T-cell (primary cell): Measurements from ENCODE around the gene WNT3A. TPM values are rescaled to one million over a fixed set of nuclear protein-coding genes. Genes with fewer than 3 reads are reported as not detected.

Source experiments
- ATAC-seq, 4 experiments: fragments of 200-7000 bp in 3 of 4; fragments of 150-1000 bp in 1 of 4; cut with Tn5 transposase; replicated peaks in 1 of 4; 1 replicate in 3 of 4; 2 replicates in 1 of 4; pipeline ENCODE4 v1.10.0; 2021; ENCODE audit warnings: moderate library complexity in 3 of 4, mild to moderate bottlenecking in 2 of 4, moderate number of reproducible peaks in 1 of 4
- CTCF ChIA-PET, 2 donors: fragments of 300-600 bp; sonication (Branson Sonifier 250); formaldehyde crosslinking; loops; one replicate each; lab custom pipeline; 2022; ENCODE audit warnings: antibody characterized with exemption in 2 of 2; lab: Charles Lee
- POLR2A ChIA-PET, 2 donors: fragments of 300-600 bp; sonication (Branson Sonifier 250); formaldehyde crosslinking; loops; one replicate each; lab custom pipeline; 2022; ENCODE audit warnings: antibody characterized with exemption in 2 of 2; lab: Charles Lee
- DNase-seq, 35 experiments: peaks; one replicate each; pipeline versions ENCODE4 v3.0.0 to v3.0.0-alpha.2; 2013 to 2023
- H3K27ac ChIP-seq: one replicate; pipeline ENCODE4 v1.5.1; 2013; ENCODE audit warnings: low read length
- H3K27me3 ChIP-seq, 2 experiments: replicated peaks in 1 of 2; 1 replicate in 1 of 2; 2 replicates in 1 of 2; pipeline versions ENCODE4 v1.6.1 to v1.7.0; 2013; ENCODE audit warnings: low read length in 1 of 2, mixed read lengths in 1 of 2; ENCODE audit not compliant: control insufficient read depth in 2 of 2, insufficient read depth in 2 of 2; ENCODE audit errors: extremely low read depth in 1 of 2
- H3K36me3 ChIP-seq, 2 donors: 1 replicate in 1 of 2; 2 replicates in 1 of 2; pipeline versions ENCODE4 v1.6.1 to v1.7.0; 2013; ENCODE audit warnings: low read length in 1 of 2; ENCODE audit not compliant: control insufficient read depth in 2 of 2, insufficient read depth in 1 of 2; ENCODE audit errors: extremely low read depth in 1 of 2
- H3K4me1 ChIP-seq, 2 experiments: 1 replicate in 1 of 2; 2 replicates in 1 of 2; pipeline versions ENCODE4 v1.6.1 to v1.7.0; 2013; ENCODE audit warnings: low read length in 2 of 2, mixed read lengths in 1 of 2; ENCODE audit not compliant: insufficient read depth in 2 of 2, control insufficient read depth in 1 of 2; ENCODE audit errors: extremely low read depth in 1 of 2
- H3K4me3 ChIP-seq, 2 donors: 1 replicate in 1 of 2; 2 replicates in 1 of 2; pipeline versions ENCODE4 v1.5.1 to v1.7.0; 2013; ENCODE audit warnings: mild to moderate bottlenecking in 2 of 2, low read length in 1 of 2, moderate library complexity in 1 of 2; ENCODE audit not compliant: control insufficient read depth in 1 of 2; ENCODE audit errors: extremely low read depth in 1 of 2
- H3K9me3 ChIP-seq: 2 replicates; pipeline ENCODE4 v1.7.0; 2013
- H3K27ac Mint-ChIP-seq, 2 donors: one replicate each; pipeline ENCODE4 v1.8.0; 2020 to 2021; ENCODE audit warnings: mild to moderate bottlenecking in 2 of 2, mixed read lengths in 2 of 2
- H3K27me3 Mint-ChIP-seq, 2 donors: one replicate each; pipeline ENCODE4 v1.8.0; 2021 to 2022; ENCODE audit warnings: mixed read lengths in 2 of 2
- H3K36me3 Mint-ChIP-seq: one replicate; pipeline ENCODE4 v1.8.0; 2021; ENCODE audit warnings: mixed read lengths
- H3K4me1 Mint-ChIP-seq, 3 donors: one replicate each; pipeline ENCODE4 v1.8.0; 2020 to 2022; ENCODE audit warnings: mixed read lengths in 3 of 3, mild to moderate bottlenecking in 1 of 3
- H3K4me3 Mint-ChIP-seq, 3 donors: one replicate each; pipeline ENCODE4 v1.8.0; 2020 to 2022; ENCODE audit warnings: mild to moderate bottlenecking in 3 of 3, mixed read lengths in 3 of 3, moderate library complexity in 3 of 3
- H3K9me3 Mint-ChIP-seq, 3 donors: one replicate each; pipeline ENCODE4 v1.8.0; 2020 to 2022; ENCODE audit warnings: mixed read lengths in 3 of 3
- WGBS: methylation state at CpG from one replicate; pipeline ENCODE4 v1.1.5; 2013; ENCODE audit warnings: missing lambda C conversion rate; ENCODE audit not compliant: insufficient coverage; 5-methylcytosine and 5-hydroxymethylcytosine counted together
- total RNA-seq, 35 experiments: library from RNA in 6 of 35; stranded (reverse) in 6 of 35; fragments of 120-200 nt in 1 of 35; gene quantifications; one replicate each; pipeline versions ENCODE4 v1.2.1 to v1.2.4 and lab custom pipeline; 2013 to 2026

WNT3A gene
- total RNA-seq, 5 donors from 2014 or later (not counting 1 experiment from before 2014, with no cell fraction given), result 0.10 to 0.28 TPM; not detected in 3

DNA sequence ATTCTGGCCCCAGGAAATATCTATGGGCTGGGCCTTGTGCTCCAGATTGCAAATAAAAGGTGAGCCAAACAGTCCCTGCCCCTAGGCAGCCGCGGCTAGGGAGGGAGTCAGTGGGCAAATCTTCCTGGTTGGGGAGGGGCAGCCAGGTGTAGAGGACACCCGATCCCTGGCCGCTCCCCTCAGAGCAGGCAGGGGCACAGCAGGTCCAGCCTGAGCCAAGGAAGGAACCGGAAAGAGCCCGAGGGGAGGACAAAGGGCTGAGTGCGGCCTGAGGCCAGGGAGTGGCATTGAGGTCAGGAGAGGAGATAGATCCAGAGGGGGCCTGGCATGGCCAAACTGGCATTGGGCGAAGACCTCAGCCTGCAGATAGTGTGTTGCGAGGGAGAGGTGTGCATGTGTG is 39.1 kb downstream of the WNT3A start:
- CTCF ChIA-PET, result no interaction called here
- 89% methylated on average over 9 of the region's 9 CpGs for WGBS
- H3K4me3 Mint-ChIP-seq, result no peak overlapping the region

GRCh38 chr1:228046421-228047182 is 39.8 kb downstream of the WNT3A start:
- no peaks in the 10 kb centered on the region for H3K4me1 ChIP-seq
- Mint-ChIP-seq H3K27ac (no peak overlapping the region), H3K9me3 (no peaks in the 10 kb centered on the region), H3K4me1 (no peaks in the 10 kb centered on the region), H3K4me3 (no peak overlapping the region), H3K27me3 (peaks cover 10% of the 10 kb centered on the region in 2 donors), H3K36me3 (no peaks in the 10 kb centered on the region)
- no peaks in the 10 kb centered on the region for H3K9me3 ChIP-seq
- H3K27ac ChIP-seq, result no peak overlapping the region
- ChIA-PET POLR2A (no interaction called here), CTCF (no interaction called here)
- H3K36me3 ChIP-seq, result no peaks in the 10 kb centered on the region
- no peak overlapping the region for H3K4me3 ChIP-seq
- ATAC-seq, result no peak
- peaks cover 0 to 31% of the 10 kb centered on the region in 2 experiments for H3K27me3 ChIP-seq
- WGBS, result 96% methylated on average over 7 of the region's 8 CpGs
- DNase-seq, result peak in 1 of 35 experiments; percentile 8

More for the DNA sequence above, 39.1 kb downstream of the WNT3A start:
- Mint-ChIP-seq H3K36me3 (no peaks in the 10 kb centered on the region), H3K27me3 (peaks cover 8% of the 10 kb centered on the region in 2 donors), H3K4me1 (no peaks in the 10 kb centered on the region), H3K27ac (no peak overlapping the region), H3K9me3 (no peaks in the 10 kb centered on the region)
- ATAC-seq (no peak), DNase-seq (no peak)
- POLR2A ChIA-PET, result no interaction called here
- Histone ChIP-seq H3K4me3 (no peak overlapping the region), H3K9me3 (no peaks in the 10 kb centered on the region), H3K36me3 (no peaks in the 10 kb centered on the region), H3K27me3 (peaks cover 0 to 25% of the 10 kb centered on the region in 2 experiments), H3K27ac (no peak overlapping the region), H3K4me1 (no peaks in the 10 kb centered on the region)

DNA sequence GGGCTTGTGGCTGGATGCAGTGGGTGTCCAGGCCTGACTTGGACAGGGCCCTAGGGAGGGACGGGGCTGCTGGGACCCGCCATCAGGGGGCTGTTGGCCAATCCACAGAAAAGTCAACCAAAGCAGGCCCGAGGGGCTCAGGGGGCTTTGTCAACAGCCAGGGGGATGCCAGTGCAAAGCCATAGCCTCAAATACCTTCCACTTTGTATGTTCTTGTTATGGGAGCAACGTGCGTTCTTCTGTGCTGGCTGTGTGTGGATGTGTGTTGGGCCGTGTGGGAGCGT is 40.3 kb downstream of the WNT3A start:
- no peaks in the 10 kb centered on the region for H3K36me3 ChIP-seq
- Mint-ChIP-seq H3K4me3 (no peak overlapping the region), H3K9me3 (no peaks in the 10 kb centered on the region), H3K4me1 (no peaks in the 10 kb centered on the region), H3K27ac (no peak overlapping the region), H3K27me3 (peaks cover 13% of the 10 kb centered on the region in 2 donors), H3K36me3 (no peaks in the 10 kb centered on the region)
- H3K4me1 ChIP-seq, result no peaks in the 10 kb centered on the region
- 93% methylated on average over 2 of the region's 7 CpGs for WGBS
- no peak overlapping the region for H3K27ac ChIP-seq
- ChIA-PET POLR2A (no interaction called here), CTCF (no interaction called here)
- H3K27me3 ChIP-seq, result peaks cover 0 to 35% of the 10 kb centered on the region in 2 experiments
- H3K4me3 ChIP-seq, result no peak overlapping the region
- H3K9me3 ChIP-seq, result no peaks in the 10 kb centered on the region
- no peak for ATAC-seq
- DNase-seq, result no peak

GRCh38 chr1:228048120-228048519 is 41.3 kb downstream of the WNT3A start:
- POLR2A ChIA-PET, result no interaction called here
- ATAC-seq (no peak), DNase-seq (no peak)
- H3K9me3 ChIP-seq, result no peaks in the 10 kb centered on the region
- H3K4me1 ChIP-seq, result no peaks in the 10 kb centered on the region
- H3K36me3 ChIP-seq, result no peaks in the 10 kb centered on the region
- H3K27ac ChIP-seq, result no peak overlapping the region
- H3K27me3 ChIP-seq, result peaks cover 0 to 38% of the 10 kb centered on the region in 2 experiments
- H3K4me1 Mint-ChIP-seq, result no peaks in the 10 kb centered on the region
- no peak overlapping the region for H3K4me3 Mint-ChIP-seq
- H3K27me3 Mint-ChIP-seq, result peaks cover 17 to 21% of the 10 kb centered on the region in 2 donors
- no peaks in the 10 kb centered on the region for H3K36me3 Mint-ChIP-seq
- no peak overlapping the region for H3K27ac Mint-ChIP-seq
- H3K9me3 Mint-ChIP-seq, result no peaks in the 10 kb centered on the region
- H3K4me3 ChIP-seq, result no peak overlapping the region
- 100% methylated on average over 1 of the region's 5 CpGs for WGBS
- CTCF ChIA-PET, result no interaction called here

- no peak overlapping the region for H3K4me3 ChIP-seq
- Mint-ChIP-seq H3K36me3 (no peaks in the 10 kb centered on the region), H3K4me1 (no peaks in the 10 kb centered on the region), H3K9me3 (peaks cover 0 to 3% (median 0%) of the 10 kb centered on the region in 3 donors), H3K27me3 (peaks cover 23 to 26% of the 10 kb centered on the region in 2 donors), H3K27ac (no peak overlapping the region), H3K4me3 (no peak overlapping the region)
- H3K27me3 ChIP-seq, result peaks cover 2 to 39% of the 10 kb centered on the region in 2 experiments
- ChIA-PET CTCF (no interaction called here), POLR2A (no interaction called here)
- no peaks in the 10 kb centered on the region for H3K36me3 ChIP-seq
- no peaks in the 10 kb centered on the region for H3K4me1 ChIP-seq
- ATAC-seq (no peak), DNase-seq (no peak)
- H3K9me3 ChIP-seq, result no peaks in the 10 kb centered on the region
- H3K27ac ChIP-seq, result no peak overlapping the region
- WGBS, result 90% methylated on average over 3 of the region's 6 CpGs
These were observed 42.0 kb downstream of the WNT3A start for GRCh38 chr1:228048659-228049298.

DNA sequence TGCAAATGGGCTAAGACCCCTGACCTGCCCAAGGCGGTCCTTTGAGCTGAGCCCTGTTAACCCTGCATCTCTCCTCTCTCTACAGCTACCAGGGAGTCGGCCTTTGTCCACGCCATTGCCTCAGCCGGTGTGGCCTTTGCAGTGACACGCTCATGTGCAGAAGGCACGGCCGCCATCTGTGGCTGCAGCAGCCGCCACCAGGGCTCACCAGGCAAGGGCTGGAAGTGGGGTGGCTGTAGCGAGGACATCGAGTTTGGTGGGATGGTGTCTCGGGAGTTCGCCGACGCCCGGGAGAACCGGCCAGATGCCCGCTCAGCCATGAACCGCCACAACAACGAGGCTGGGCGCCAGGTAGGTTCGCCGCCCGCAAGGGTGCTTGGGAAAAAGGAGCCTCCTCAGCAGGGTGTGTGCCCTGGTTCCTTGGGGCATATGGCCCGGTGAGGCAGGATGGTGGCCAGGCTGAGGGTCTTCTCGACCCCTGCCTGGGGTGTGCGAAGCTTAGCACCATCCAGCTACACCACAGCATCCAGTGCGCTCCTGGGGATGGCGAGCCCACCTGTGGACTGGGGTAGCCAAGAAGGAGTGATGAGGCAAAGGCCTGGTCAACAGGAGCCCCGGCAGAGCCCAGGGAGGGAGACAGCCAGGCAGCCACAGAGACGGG is 43.9 kb downstream of the WNT3A start:
- Histone ChIP-seq H3K4me1 (no peaks in the 10 kb centered on the region), H3K4me3 (no peak overlapping the region), H3K27me3 (peaks cover 2 to 43% of the 10 kb centered on the region in 2 experiments), H3K36me3 (no peaks in the 10 kb centered on the region), H3K9me3 (no peaks in the 10 kb centered on the region), H3K27ac (no peak overlapping the region)
- peaks cover 0 to 3% (median 0%) of the 10 kb centered on the region in 3 donors for H3K9me3 Mint-ChIP-seq
- DNase-seq, result peak in 1 of 35 experiments; percentile 12
- H3K36me3 Mint-ChIP-seq, result no peaks in the 10 kb centered on the region
- WGBS, result 94% methylated on average over 25 of the region's 30 CpGs
- ATAC-seq, result no peak
- no peaks in the 10 kb centered on the region for H3K4me1 Mint-ChIP-seq
- no peak overlapping the region for H3K4me3 Mint-ChIP-seq
- H3K27ac Mint-ChIP-seq, result no peak overlapping the region
- H3K27me3 Mint-ChIP-seq, result peaks cover 23 to 26% of the 10 kb centered on the region in 2 donors
- ChIA-PET POLR2A (no interaction called here), CTCF (no interaction called here)
